Skeletal muscle satellite cell (primary cell): ENCODE measurements around the gene ABHD1.
"Not testable (repeated sequence)": the region's sequence is repeated elsewhere in the genome, so short reads cannot be mapped to it uniquely, and the experiment has no call there.

Source experiments
- H3K27me3 ChIP-seq: 2 replicates; pipeline ENCODE4 v1.7.0; 2013; ENCODE audit warnings: low read length; ENCODE audit not compliant: control insufficient read depth, insufficient read depth
- H3K36me3 ChIP-seq: 2 replicates; pipeline ENCODE4 v1.7.0; 2013; ENCODE audit warnings: mild to moderate bottlenecking, control low read depth, low read length; ENCODE audit not compliant: insufficient read depth
- H3K4me1 ChIP-seq: 2 replicates; pipeline ENCODE4 v1.7.0; 2013; ENCODE audit warnings: low read length; ENCODE audit not compliant: control insufficient read depth, insufficient read depth
- H3K4me2 ChIP-seq: 2 replicates; pipeline ENCODE4 v1.7.0; 2013; ENCODE audit warnings: mild to moderate bottlenecking, low read length
- H3K4me3 ChIP-seq: 2 replicates; pipeline ENCODE4 v1.7.0; 2013; ENCODE audit warnings: low read length
- H3K9ac ChIP-seq: 2 replicates; pipeline ENCODE4 v1.7.0; 2013; ENCODE audit warnings: mild to moderate bottlenecking, low read depth, low read length, moderate library complexity
- H3K9me3 ChIP-seq: replicated peaks from 2 replicates; pipeline ENCODE4 v1.7.0; 2013; ENCODE audit warnings: mild to moderate bottlenecking, control low read depth, low read length

Gene ABHD1

DNA sequence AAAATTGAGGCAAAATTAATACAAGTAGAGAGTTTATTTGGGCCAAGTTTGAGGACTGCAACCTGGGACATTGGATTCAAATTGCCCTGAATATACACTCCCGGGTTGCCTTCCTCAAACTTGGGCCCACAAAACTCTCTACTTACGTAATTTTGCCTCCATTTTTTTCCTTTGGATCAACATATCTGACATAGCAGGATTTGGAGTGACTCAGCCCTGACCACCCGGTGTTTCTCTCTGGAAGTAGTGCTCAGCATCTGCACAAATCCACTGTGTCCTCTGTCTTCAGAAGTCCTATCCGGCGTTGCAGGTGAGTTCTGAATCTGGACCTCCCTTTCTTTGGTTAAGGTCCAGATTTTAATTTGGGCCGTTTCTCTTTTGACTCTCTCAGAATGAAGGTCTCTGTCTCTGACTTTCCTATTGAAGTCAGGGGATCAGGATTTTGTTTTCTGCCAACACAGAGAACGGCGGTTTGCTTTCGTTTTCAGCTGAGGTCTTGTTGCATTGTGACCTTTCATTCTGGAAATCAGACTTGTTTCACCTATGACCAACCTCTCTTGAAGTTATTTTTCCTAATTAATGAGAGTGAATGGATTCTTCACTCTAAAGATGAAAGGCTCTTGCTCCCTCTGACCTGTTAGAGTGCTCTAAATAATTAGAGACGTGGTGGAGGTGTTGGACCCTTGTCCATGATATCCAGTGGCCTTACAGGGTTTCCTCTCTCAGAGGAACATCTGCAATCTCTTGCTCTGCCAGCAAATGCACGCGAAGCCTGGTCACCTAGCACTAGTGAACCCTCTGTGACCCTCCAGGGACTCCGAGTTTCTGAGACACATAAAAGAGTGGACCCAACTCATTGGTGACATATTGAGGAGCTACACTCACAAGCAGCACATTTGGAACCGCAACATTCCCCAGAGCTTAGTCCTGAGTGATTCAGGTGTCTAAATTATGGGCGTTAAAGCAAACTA, 38.8 kb downstream of the ABHD1 start:
- Histone ChIP-seq H3K4me3 (no peak overlapping the region), H3K27me3 (peaks cover 43% of the 10 kb centered on the region), H3K9me3 (no peaks in the 10 kb centered on the region), H3K9ac (no peak overlapping the region), H3K4me1 (no peaks in the 10 kb centered on the region), H3K4me2 (no peak overlapping the region), H3K36me3 (no peaks in the 10 kb centered on the region)

- H3K9ac ChIP-seq: no peak overlapping the region
- no peak overlapping the region for H3K4me3 ChIP-seq
- H3K27me3 ChIP-seq: peaks cover 34% of the 10 kb centered on the region
- H3K4me1 ChIP-seq: no peaks in the 10 kb centered on the region
- H3K9me3 ChIP-seq: no peaks in the 10 kb centered on the region
- no peaks in the 10 kb centered on the region for H3K36me3 ChIP-seq
- H3K4me2 ChIP-seq: no peak overlapping the region
These were observed 41.5 kb downstream of the ABHD1 start for GRCh38 chr2:27164960-27165763.

DNA sequence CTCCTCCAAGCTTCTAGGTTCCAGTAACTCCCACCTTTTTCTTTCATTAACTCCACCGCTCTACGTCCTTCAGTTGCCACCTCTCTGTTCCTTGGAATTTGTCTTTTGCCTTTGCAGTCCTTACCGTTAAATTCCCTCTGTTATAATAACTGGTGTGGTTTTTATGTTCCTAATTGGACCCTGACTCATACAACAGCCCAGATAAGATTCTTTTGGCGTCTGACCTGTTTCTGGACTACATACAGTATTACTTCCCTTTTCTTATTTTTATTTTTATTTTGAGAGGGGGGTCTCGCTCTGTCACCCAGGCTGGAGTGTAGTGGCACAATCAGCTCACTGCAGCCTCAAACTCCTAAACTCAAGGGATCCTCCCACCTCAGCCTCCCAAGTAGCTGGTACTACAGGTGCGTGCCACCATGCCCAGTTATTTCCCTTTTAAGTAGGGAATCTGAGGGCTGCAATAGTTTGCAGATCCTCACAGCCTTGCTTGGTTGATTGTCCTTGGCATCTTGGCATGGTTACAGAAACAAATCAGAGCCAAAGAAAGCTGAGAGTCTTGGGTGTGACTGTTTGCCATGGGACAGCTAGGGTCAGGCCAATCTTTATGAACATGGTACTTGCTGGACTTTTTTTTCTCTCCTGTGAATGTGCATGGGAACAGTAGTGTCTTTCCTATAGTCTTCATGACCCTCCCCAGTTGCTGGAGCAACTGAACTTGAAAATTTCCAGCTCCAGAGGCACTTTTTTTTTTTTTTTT, 47.1 kb downstream of the ABHD1 start:
- H3K36me3 ChIP-seq: no peaks in the 10 kb centered on the region
- H3K27me3 ChIP-seq: peaks cover 61% of the 10 kb centered on the region
- H3K4me1 ChIP-seq: no peaks in the 10 kb centered on the region
- H3K9me3 ChIP-seq: no peaks in the 10 kb centered on the region
- no peak overlapping the region for H3K4me3 ChIP-seq
- H3K9ac ChIP-seq: no peak overlapping the region
- no peak overlapping the region for H3K4me2 ChIP-seq

- no peaks in the 10 kb centered on the region for H3K9me3 ChIP-seq
- H3K4me1 ChIP-seq: no peaks in the 10 kb centered on the region
- peaks cover 66% of the 10 kb centered on the region for H3K27me3 ChIP-seq
- H3K36me3 ChIP-seq: no peaks in the 10 kb centered on the region
- no peak overlapping the region for H3K9ac ChIP-seq
- H3K4me2 ChIP-seq: no peak overlapping the region
- no peak overlapping the region for H3K4me3 ChIP-seq
These were observed 47.8 kb downstream of the ABHD1 start for GRCh38 chr2:27171351-27171848.

- peaks cover 65% of the 10 kb centered on the region for H3K27me3 ChIP-seq
- no peaks in the 10 kb centered on the region for H3K36me3 ChIP-seq
- no peak overlapping the region for H3K9ac ChIP-seq
- H3K4me3 ChIP-seq: no peak overlapping the region
- no peaks in the 10 kb centered on the region for H3K9me3 ChIP-seq
- H3K4me2 ChIP-seq: no peak overlapping the region
- H3K4me1 ChIP-seq: peaks cover under 1% of the 10 kb centered on the region
These were observed 51.0 kb downstream of the ABHD1 start for GRCh38 chr2:27174638-27175037.

GRCh38 chr2:27175330-27175729, 51.7 kb downstream of the ABHD1 start:
- peaks cover 7% of the 10 kb centered on the region for H3K4me1 ChIP-seq
- H3K4me3 ChIP-seq: no peak overlapping the region
- H3K9ac ChIP-seq: no peak overlapping the region
- H3K27me3 ChIP-seq: peaks cover 62% of the 10 kb centered on the region
- H3K9me3 ChIP-seq: no peaks in the 10 kb centered on the region
- no peaks in the 10 kb centered on the region for H3K36me3 ChIP-seq
- no peak overlapping the region for H3K4me2 ChIP-seq

- H3K36me3 ChIP-seq, H3K9me3 ChIP-seq, H3K4me2 ChIP-seq, H3K9ac ChIP-seq, H3K4me3 ChIP-seq: not testable (repeated sequence)
- peaks cover 11% of the 10 kb centered on the region for H3K4me1 ChIP-seq
- peaks cover 57% of the 10 kb centered on the region for H3K27me3 ChIP-seq
These were observed 52.2 kb downstream of the ABHD1 start for GRCh38 chr2:27175781-27176180.

- Histone ChIP-seq H3K4me2 (no peak overlapping the region), H3K27me3 (peaks cover 44% of the 10 kb centered on the region), H3K36me3 (no peaks in the 10 kb centered on the region), H3K9me3 (no peaks in the 10 kb centered on the region), H3K4me1 (peaks cover 25% of the 10 kb centered on the region), H3K4me3 (no peak overlapping the region), H3K9ac (no peak overlapping the region)
These were observed 54.1 kb downstream of the ABHD1 start for GRCh38 chr2:27177441-27178351.

DNA sequence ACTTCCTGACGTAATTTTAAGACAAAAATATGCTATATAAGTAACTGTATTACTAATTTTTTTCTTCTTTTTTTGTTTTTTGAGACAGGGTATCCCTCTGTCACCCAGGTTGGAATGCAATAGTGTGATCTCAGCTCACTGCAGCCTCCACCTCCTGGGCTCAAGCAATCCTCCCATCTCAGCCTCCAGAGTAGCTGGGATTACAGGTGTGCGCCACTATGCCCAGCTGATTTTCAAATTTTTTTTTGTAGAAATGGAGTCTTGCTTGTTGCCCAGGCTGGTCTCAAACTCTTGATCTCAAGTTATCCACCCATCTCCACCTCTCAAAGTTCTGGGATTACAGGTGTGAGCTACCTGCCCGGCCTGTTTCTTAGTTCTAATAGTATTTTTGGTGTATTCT, 54.9 kb downstream of the ABHD1 start:
- Histone ChIP-seq H3K36me3 (no peaks in the 10 kb centered on the region), H3K4me3 (no peak overlapping the region), H3K27me3 (peaks cover 36% of the 10 kb centered on the region), H3K9me3 (no peaks in the 10 kb centered on the region), H3K4me2 (no peak overlapping the region), H3K4me1 (peaks cover 25% of the 10 kb centered on the region), H3K9ac (no peak overlapping the region)

- no peak overlapping the region for H3K9ac ChIP-seq
- peaks cover 26% of the 10 kb centered on the region for H3K27me3 ChIP-seq
- no peaks in the 10 kb centered on the region for H3K9me3 ChIP-seq
- peaks cover 25% of the 10 kb centered on the region for H3K4me1 ChIP-seq
- H3K4me2 ChIP-seq: no peak overlapping the region
- no peak overlapping the region for H3K4me3 ChIP-seq
- H3K36me3 ChIP-seq: no peaks in the 10 kb centered on the region
These were observed 55.9 kb downstream of the ABHD1 start for GRCh38 chr2:27179344-27180000.
